DND-41 (cell line): ENCODE measurements around the gene SLC24A3.

Experiments
- CTCF ChIP-seq: IDR thresholded peaks from 2 replicates; pipeline ENCODE4 v1.5.1; 2012; ENCODE audit warnings: borderline replicate concordance, low read length, moderate library complexity, mild to moderate bottlenecking; ENCODE audit not compliant: poor library complexity, severe bottlenecking; ENCODE audit errors: extremely low read depth
- EZH2 ChIP-seq: IDR thresholded peaks from 3 replicates; pipeline ENCODE4 v1.6.1; 2012; ENCODE audit warnings: borderline replicate concordance, low read depth, mild to moderate bottlenecking, moderate library complexity, low read length, inconsistent platforms; ENCODE audit not compliant: severe bottlenecking

GRCh38 chr20:19524691-19525090 is 312.2 kb downstream of the SLC24A3 start:
- no peak for TF ChIP-seq CTCF
- no peak for TF ChIP-seq EZH2
